Panc1 (cell line): ENCODE data around the gene SFSWAP. TPM values are rescaled to one million over a fixed set of nuclear protein-coding genes. Genes with fewer than 3 reads are reported as not detected.

Source experiments
- ATAC-seq: fragments of 200-7000 bp; cut with Tn5 transposase; 2 replicates; pipeline ENCODE4 v1.9.1; 2020; ENCODE audit warnings: mild to moderate bottlenecking, moderate library complexity
- BruUV-seq: library from RNA; stranded (reverse); fragments of 400-500 nt; replicated peaks from 2 replicates; lab custom pipeline; 2021; lab: Mats Ljungman, UMichigan
- CTCF ChIA-PET: fragments of 300-600 bp; sonication (Branson Sonifier 250); formaldehyde crosslinking; loops from one replicate; lab custom pipeline; 2022; ENCODE audit warnings: antibody characterized with exemption; lab: Charles Lee
- POLR2A ChIA-PET: fragments of 300-600 bp; sonication (Branson Sonifier 250); formaldehyde crosslinking; loops from one replicate; lab custom pipeline; 2022; ENCODE audit warnings: antibody characterized with exemption; lab: Charles Lee
- DNase-seq: peaks from one replicate; pipeline ENCODE4 v3.0.0-alpha.2; 2010; ENCODE audit warnings: low read depth, low spot score
- H3K27ac ChIP-seq: 2 replicates; pipeline ENCODE4 v1.5.1; 2011; ENCODE audit warnings: mild to moderate bottlenecking, low read length, inconsistent platforms
- H3K27me3 ChIP-seq: fragments of 200-500 bp; sonication (Bioruptor generic); 2 replicates; pipeline ENCODE4 v1.6.0; 2014; ENCODE audit warnings: low read length, inconsistent platforms; ENCODE audit not compliant: control insufficient read depth, insufficient read depth
- H3K36me3 ChIP-seq: fragments of 200-500 bp; sonication (Bioruptor generic); 2 replicates; pipeline ENCODE4 v1.5.1; 2014; ENCODE audit warnings: inconsistent platforms, mild to moderate bottlenecking, low read length, moderate library complexity; ENCODE audit not compliant: control insufficient read depth, insufficient read depth
- H3K4me1 ChIP-seq: 2 replicates; pipeline ENCODE4 v1.5.1; 2011; ENCODE audit warnings: inconsistent platforms, mild to moderate bottlenecking, low read length, moderate library complexity; ENCODE audit not compliant: control insufficient read depth, insufficient read depth
- H3K4me3 ChIP-seq, 2 experiments: 2 replicates each; pipeline ENCODE4 v1.5.1; 2011 to 2012; ENCODE audit warnings: low read depth in 2 of 2, low read length in 2 of 2, mild to moderate bottlenecking in 2 of 2, inconsistent platforms in 1 of 2, moderate library complexity in 1 of 2
- H3K9me3 ChIP-seq: fragments of 200-500 bp; sonication (Bioruptor generic); 2 replicates; pipeline ENCODE4 v1.5.1; 2014; ENCODE audit warnings: low read depth, mild to moderate bottlenecking, inconsistent platforms, low read length, moderate library complexity; ENCODE audit not compliant: control insufficient read depth, insufficient read depth
- POLR2AphosphoS5 ChIP-seq: IDR thresholded peaks from 2 replicates; pipeline ENCODE4 v1.6.1; 2012; ENCODE audit warnings: mild to moderate bottlenecking, low read depth, low read length, moderate library complexity
- REST ChIP-seq, 2 experiments: IDR thresholded peaks; 2 replicates each; pipeline ENCODE4 v1.6.1; 2011 to 2012; ENCODE audit warnings: low read depth in 2 of 2, control low read depth in 1 of 2, low read length in 1 of 2, mild to moderate bottlenecking in 1 of 2, moderate library complexity in 1 of 2; ENCODE audit not compliant: insufficient read depth in 1 of 2
- SIN3A ChIP-seq: IDR thresholded peaks from 2 replicates; pipeline ENCODE4 v1.6.1; 2012; ENCODE audit warnings: low read depth, mild to moderate bottlenecking, low read length, moderate library complexity, borderline replicate concordance; ENCODE audit not compliant: insufficient read depth
- TCF7L2 ChIP-seq: IDR thresholded peaks from 2 replicates; pipeline ENCODE4 v1.6.1; 2011; ENCODE audit warnings: mild to moderate bottlenecking, low read depth, low read length, inconsistent platforms
- in situ Hi-C: cut with HindIII; loops from 2 replicates; pipeline ENCODE4 v1.10.0; 2016; ENCODE audit warnings: low sequenced_read_pairs, low pct_unique_long_range_greater_than_20kb
- intact Hi-C: fragments of 100-400 bp; cut with micrococcal nuclease; formaldehyde crosslinking; loops from one replicate; pipeline ENCODE4 v1.10.0; 2022; ENCODE audit not compliant: unreplicated experiment
- total RNA-seq: library from RNA; stranded (reverse); gene quantifications from one replicate; pipeline ENCODE4 v1.2.1, GENCODE V29; 2021; ENCODE audit not compliant: unreplicated experiment
- TF ChIP-seq, protein P1 (sequence below): fragments of 450-650 bp; IDR thresholded peaks from 2 replicates; pipeline ENCODE4 v1.5.1; 2017; ENCODE audit warnings: mild to moderate bottlenecking

SFSWAP gene
- total RNA-seq, 1 experiment from 2014 or later = 41.6 TPM

DNA sequence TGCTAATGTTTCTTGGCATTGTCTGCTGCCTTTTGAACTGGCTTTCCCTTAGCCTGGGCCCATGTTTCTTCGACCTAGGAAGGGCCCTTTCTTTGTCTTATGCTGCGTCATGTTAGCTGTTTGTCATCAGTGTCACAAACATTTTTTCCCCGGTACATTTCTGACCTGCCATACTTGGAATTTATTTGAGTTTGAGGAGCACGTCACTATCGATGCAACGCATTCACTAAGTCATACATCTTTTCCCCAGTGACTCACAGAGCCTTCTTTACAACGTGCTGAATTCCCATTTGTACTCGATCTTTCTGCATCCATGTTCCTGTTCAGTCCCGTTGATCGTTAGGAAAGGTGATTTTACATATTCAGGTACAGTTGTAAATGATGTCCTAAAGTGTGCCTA is 61.1 kb downstream of the SFSWAP start:
- intact Hi-C loops = no loop called here
- ChIA-PET CTCF (no interaction called here), POLR2A (no interaction called here)
- DNase-seq (no peak), ATAC-seq (no peak)
- no peaks in the 10 kb centered on the region; the same call in 1 of the 2 replicates for H3K4me1 ChIP-seq
- H3K4me3 ChIP-seq = no peak overlapping the region
- H3K27ac ChIP-seq = no peak overlapping the region
- H3K9me3 ChIP-seq = no peaks in the 10 kb centered on the region
- no peak for TF ChIP-seq REST (IDR thresholded peaks at IDR 0.05; ENCODE audit: insufficient read depth in 1 of 2, low read depth in 2 of 2, low read length in 1 of 2)
- no peak for TF ChIP-seq TCF7L2
- TF ChIP-seq SIN3A = no peak
- TF ChIP-seq, protein P1, sequence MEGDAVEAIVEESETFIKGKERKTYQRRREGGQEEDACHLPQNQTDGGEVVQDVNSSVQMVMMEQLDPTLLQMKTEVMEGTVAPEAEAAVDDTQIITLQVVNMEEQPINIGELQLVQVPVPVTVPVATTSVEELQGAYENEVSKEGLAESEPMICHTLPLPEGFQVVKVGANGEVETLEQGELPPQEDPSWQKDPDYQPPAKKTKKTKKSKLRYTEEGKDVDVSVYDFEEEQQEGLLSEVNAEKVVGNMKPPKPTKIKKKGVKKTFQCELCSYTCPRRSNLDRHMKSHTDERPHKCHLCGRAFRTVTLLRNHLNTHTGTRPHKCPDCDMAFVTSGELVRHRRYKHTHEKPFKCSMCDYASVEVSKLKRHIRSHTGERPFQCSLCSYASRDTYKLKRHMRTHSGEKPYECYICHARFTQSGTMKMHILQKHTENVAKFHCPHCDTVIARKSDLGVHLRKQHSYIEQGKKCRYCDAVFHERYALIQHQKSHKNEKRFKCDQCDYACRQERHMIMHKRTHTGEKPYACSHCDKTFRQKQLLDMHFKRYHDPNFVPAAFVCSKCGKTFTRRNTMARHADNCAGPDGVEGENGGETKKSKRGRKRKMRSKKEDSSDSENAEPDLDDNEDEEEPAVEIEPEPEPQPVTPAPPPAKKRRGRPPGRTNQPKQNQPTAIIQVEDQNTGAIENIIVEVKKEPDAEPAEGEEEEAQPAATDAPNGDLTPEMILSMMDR = no peak
- no peak for TF ChIP-seq POLR2AphosphoS5
- H3K36me3 ChIP-seq = peaks cover 15% of the 10 kb centered on the region
- H3K27me3 ChIP-seq = no peaks in the 10 kb centered on the region
- no TSS peak for BruUV-seq
- in situ Hi-C loops = no loop called here

DNA sequence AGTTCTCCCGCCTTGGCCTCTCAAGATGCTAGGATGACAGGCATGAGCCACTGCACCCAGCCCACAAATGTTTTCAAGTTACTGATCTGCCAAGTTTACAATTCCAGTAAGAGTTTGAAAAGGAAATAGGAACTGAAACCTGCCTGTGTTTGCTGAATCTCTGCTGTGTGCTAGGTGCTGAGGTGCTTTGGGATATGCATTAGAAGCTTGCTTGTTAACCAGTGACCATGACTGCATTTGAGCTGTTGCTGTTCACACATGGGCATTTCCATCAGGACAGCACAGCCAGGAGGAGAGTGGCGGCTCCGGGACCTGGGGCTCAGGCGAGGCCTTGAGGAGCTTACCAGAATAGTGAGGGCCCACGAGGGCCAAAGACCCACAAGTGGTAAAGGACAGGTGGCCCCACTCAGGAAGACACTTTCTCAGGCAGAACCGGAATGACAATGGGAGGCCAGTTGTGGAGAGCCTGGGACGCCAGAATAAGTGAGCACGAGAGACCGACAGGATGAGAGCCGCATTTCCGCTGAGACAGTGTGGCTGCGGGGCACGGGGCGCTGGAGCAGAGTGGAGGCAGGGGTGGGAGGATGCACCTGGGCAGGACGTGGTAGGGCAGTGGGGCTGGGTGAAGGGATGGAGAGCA is 62.8 kb downstream of the SFSWAP start:
- DNase-seq (no peak), ATAC-seq (no peak)
- no peaks in the 10 kb centered on the region; the same call in 1 of the 2 replicates for H3K4me1 ChIP-seq
- POLR2A ChIA-PET = no interaction called here
- peaks cover 9% of the 10 kb centered on the region for H3K36me3 ChIP-seq
- H3K9me3 ChIP-seq = no peaks in the 10 kb centered on the region
- no peaks in the 10 kb centered on the region for H3K27me3 ChIP-seq
- no TSS peak for BruUV-seq
- CTCF ChIA-PET = no interaction called here
- no peak overlapping the region for H3K4me3 ChIP-seq
- intact Hi-C loops = no loop called here
- no peak for TF ChIP-seq SIN3A
- no peak for TF ChIP-seq TCF7L2
- TF ChIP-seq, protein P1 = no peak
- TF ChIP-seq REST (IDR thresholded peaks at IDR 0.05; ENCODE audit: insufficient read depth in 1 of 2, low read depth in 2 of 2, low read length in 1 of 2) = no peak
- no peak for TF ChIP-seq POLR2AphosphoS5
- in situ Hi-C loops = no loop called here
- H3K27ac ChIP-seq = no peak overlapping the region
